CD4-positive, alpha-beta T cell treated with Interleukin-4 for 4 hours (primary cell): ENCODE results near the gene CD38.

Experiments
- DNase-seq: peaks from one replicate; pipeline ENCODE4 v3.0.0-alpha.2; 2020

The CD38 gene

GRCh38 chr4:15765391-15765790 is 12.7 kb upstream of the CD38 start:
- DNase-seq = no peak

DNA sequence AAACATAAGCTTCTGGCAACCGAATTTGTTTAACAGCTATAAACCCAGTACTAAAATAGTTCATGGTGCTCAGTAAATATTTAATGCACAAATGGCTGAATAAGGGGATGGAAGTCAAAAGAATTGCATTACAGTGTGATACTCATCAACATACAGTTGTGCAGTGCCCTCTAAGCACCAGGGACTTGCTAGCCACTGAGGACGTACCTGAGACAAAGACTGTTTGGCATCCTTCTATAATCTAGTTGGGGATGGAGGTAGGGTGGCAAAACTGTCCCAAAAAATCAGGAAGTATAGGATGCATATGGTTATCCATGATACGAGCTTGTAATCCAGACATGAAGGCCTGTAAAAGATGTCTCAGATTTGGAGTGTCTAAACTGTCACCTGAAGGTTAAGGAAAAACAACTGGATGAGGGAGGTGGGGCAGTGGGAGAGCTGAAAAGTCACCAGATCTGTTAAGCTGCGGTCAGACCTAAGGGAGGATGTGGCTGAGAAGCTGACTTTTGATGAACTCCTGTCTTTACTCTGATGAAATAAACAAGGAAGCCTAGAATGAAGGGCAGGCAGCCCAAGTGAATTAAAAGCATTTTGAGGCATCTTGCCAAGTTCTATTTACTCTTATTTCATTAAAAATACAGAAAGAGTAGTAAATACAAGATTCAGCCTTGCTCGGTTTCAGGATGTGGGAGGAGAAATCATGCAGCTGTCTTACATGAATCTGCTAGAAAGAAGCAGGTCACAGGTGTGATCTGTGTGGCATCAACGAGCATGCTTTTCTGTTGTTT is 12.0 kb upstream of the CD38 start:
- DNase-seq = peak; percentile 56

DNA sequence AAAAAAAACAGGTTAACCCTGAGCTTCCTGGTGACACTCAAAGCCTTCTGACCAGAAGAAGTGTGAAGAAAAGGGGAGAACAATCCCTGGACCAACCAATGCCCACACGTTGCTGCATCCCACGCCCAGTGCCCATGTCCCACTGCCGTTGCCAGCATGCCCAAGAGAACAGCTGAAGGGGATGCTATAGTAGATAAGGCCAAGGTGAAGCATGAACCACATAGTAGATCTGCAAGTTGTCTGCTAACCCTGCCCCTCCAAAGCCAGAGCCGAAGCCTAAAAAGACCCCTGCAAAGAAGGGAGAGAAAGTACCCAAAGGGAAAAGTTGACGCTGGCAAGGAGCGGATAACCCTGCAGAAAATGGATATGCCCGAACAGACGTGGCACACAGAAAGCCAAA is 11.3 kb upstream of the CD38 start:
- no peak for DNase-seq

GRCh38 chr4:15769202-15769601 is 8.9 kb upstream of the CD38 start:
- no peak for DNase-seq

DNA sequence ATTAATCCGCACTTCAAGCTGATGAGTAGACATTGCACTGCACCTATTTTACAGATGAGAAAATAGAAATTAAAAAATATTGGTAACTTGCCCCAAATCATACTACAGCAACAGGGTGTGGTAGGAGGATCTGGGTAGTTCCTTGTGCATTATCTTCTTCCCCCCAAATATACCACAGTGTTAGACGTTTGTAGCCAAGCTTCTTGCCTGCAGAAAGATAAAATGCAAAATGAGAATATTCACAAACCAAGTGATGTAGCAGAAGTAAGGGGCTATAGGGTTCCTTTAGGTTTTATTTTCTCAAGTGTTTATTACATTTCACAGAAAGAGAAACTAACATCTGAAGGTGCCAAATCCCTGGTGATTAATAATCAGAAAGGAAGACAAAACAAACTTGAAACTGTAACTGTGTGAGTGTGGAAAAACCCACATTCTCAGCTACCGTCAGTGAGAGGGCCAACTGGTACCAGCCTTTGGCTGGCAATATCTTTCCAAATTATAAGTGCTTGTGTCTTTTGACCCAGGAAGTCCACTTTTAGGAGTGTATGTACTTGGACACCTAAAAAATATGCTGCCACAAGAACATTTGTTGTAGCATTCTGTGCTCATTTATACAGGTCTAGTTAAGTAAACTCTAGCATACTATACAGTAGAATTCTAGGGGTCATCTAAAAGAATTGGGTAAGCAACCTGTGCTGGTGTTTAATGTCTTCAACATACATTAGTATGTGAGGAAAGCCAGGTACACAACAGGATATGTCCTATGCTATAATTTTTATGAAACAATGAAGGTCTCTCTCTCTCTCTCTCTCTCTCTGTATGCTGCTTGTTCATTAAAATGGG is 6.7 kb upstream of the CD38 start:
- no peak for DNase-seq

- no peak for DNase-seq
Observed at GRCh38 chr4:15774020-15774420, 4.1 kb upstream of the CD38 start.

- DNase-seq = no peak
Observed at GRCh38 chr4:15776871-15777648, 1.1 kb upstream of the CD38 start.

DNA sequence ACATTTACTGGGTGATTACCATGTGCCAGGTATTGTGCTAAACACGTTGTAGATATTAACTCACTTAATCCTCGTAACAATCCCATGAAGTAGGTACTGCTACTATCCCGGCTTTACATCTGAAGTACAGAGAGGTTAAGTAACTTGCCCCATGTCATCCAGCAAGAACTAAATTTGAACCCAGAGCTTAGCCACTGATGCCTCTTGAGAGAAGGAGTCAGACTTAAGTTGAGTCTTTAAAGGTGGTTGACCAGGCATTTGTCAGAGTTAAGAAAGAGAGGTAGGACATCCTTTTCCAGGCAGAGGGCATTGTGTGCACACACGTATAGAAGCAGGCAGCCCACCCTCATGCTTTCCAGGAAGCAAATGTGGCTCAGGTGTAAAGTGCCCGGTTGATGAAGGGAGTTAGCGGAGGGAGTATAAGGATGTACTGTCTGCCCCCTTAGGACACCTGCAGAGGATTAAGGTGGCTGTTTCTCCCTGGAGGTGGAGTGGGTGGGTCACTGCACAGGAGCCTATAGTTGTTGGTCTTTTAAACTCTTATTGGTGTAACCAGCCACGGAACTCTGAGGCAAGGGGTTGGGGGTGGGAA is 335 bp upstream of the CD38 start:
- no peak for DNase-seq

DNA sequence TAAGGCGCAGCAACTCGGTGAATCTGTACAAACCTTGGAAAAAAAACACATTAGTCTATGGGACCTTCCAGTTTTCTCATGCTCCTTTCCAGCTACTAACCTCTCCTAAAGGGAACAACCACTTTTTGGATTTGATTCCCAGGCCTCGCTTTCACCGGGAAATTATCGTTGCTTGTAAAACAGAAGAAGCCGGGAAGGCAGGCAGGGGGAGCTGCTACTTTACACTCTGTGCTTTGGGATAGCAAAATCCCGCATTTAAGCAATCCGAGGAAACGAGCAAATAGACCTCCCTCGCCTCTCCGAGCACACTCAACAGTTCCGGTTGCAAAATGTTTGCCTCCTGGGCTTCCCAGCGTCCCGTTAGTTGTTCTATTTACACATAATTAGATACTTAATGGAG is 1.2 kb downstream of the CD38 start:
- DNase-seq = no peak

GRCh38 chr4:15779809-15780208 is 1.7 kb downstream of the CD38 start:
- no peak for DNase-seq

- DNase-seq = no peak
Observed at GRCh38 chr4:15781427-15782095, 3.4 kb downstream of the CD38 start.

DNA sequence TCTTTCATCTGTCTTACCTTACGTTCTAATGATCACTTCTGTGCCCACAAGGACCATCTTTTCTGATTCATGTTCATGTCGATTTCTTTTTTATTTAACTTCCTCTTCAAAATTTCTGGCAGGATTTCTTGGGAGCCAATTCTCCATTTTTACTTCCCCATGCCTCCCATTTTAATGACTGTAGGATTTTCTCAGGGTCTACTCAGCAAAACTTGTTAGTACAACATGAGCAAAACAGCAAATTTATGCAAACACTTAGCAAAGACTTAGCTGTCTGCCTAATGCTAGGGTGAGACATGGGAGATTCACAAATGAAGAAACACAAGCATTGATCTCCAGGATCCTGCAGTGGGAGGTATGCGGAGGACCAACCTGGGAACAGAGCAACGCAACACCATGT is 5.5 kb downstream of the CD38 start:
- DNase-seq = no peak

DNA sequence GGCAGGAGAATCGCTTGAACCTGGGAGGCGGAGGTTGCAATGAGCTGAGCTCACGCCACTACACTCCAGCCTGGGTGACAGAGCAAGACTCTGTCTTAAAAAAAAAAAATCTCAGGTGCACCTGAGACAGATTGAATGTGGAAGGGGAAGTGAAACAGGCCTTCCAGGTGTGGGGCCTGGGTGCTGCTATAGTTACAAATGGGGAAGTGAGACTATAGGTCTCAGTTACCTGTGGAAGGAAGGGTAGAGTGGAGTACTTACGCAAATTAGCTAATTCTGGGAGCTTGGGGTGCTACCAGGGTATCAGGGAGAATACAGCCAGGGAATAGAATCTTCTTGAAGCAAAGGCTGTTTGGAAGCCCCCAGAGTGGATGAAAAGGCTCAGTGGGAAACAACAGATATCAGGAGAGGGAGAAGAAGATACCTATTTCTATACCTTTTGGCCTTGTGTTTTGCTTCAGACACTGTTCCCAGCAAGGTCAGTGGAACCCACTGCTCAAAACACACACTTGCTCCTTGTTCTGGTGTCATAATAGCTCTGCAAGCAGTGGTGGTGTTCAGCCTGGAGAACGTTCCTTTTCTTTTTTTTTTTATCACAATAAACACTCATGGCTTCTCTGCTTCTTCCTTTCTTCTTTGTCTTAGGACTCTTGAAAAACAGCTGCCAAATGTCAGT is 7.0 kb downstream of the CD38 start:
- DNase-seq = no peak

DNA sequence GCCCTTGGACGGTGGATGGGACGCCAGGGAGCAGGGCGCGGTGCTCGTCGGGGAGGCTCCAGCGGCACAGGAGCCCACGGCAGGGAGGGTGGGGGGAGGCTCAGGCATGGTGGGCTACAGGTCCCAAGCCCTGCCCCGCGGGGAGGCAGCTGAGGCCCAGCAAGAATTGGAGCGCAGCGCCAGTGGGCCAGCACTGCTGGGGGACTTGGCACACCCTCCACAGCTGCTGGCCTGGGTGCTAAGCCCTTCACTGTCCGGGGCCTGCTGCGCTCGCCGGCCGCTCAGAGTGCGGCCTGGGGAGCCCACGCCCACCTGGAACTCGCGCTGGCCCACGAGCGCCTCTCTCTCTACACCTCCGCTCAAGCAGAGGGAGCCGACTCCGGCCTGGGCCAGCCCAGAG is 8.6 kb downstream of the CD38 start:
- DNase-seq = no peak

DNA sequence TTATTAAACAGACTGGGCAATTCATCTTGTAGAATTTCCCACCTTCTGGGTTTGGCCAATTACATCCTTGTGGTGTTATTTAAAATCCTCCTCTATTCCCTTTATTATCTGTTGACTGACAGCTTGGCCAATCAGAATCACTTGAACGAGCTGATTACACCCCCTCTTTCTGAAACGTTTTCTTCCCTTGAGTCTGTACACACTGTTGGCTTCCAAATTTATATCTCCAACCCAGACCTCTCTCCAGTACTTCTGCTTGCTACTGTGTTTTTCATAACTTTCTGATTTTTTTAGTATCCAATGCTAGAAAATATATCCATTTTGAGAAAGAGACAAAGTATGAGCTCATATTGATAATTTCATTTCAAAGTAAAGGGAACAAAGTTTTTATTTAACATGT is 14.8 kb downstream of the CD38 start:
- DNase-seq = no peak

- DNase-seq = no peak
Observed at GRCh38 chr4:15793506-15794363, 15.6 kb downstream of the CD38 start.

DNA sequence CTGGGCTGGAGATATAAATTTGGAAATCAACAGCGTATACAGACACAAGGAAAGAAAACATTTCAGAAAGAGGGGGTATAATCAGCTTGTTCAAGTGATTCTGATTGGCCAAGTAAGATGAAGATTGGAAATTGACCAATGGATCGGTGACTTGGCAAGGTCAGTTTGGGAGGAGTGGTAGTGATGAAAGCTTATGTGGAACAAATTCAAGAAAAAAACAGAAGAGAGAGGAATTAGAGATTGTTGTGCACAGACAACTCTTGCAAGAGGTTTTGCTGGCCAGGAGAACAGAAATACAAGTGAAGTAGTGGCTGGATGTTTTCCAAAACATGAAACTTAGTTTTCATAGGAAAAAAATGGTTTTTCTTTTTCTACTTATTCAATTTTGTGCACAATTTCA is 16.3 kb downstream of the CD38 start:
- no peak for DNase-seq

DNA sequence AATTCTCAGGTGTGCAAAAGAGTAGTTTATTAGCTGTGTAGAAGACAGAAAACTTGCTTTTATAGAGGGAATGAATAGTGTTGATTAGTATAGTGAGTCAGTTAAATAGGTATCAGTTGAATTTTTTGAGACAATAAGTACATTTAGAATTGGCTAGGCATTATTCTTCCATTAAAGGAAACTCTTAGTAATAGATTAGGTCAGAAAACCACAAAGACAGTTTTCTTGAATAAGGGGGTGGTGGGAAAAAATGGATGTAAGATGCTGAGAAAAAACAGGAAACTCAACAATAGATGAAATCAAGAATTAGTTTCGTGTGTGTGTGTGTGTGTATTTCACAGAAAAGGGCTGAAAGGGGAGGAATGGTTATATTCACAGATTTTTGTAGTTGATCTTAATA is 16.8 kb downstream of the CD38 start:
- DNase-seq = no peak

GRCh38 chr4:15797320-15797719 is 19.2 kb downstream of the CD38 start:
- DNase-seq = no peak

- no peak for DNase-seq
Observed at GRCh38 chr4:15799141-15799540, 21.0 kb downstream of the CD38 start.

- DNase-seq = no peak
Observed at GRCh38 chr4:15799701-15800100, 21.6 kb downstream of the CD38 start.
